GM23338 (cell line): ENCODE measurements around the gene ENOX1. TPM values are rescaled to one million over a fixed set of nuclear protein-coding genes. Genes with fewer than 3 reads are reported as not detected.

Source experiments
- ATAC-seq: fragments of 200-7000 bp; cut with Tn5 transposase; 3 replicates; pipeline ENCODE4 v1.9.1; 2020
- DNase-seq: peaks from one replicate; pipeline ENCODE4 v3.0.0-alpha.2; 2015; ENCODE audit warnings: low spot score
- H2AFZ ChIP-seq: fragments of 200-600 bp; sonication (generic); 2 replicates; pipeline ENCODE4 v1.8.0; 2016; ENCODE audit warnings: antibody characterized with exemption, mild to moderate bottlenecking, moderate library complexity
- H3F3A ChIP-seq: fragments of 200-600 bp; sonication (generic); replicated peaks from 2 replicates; pipeline ENCODE4 v1.8.0; 2017; ENCODE audit warnings: antibody characterized with exemption, mixed run types, low read depth
- H3K27ac ChIP-seq: fragments of 200-600 bp; sonication (generic); 2 replicates; pipeline ENCODE4 v1.6.1; 2016; ENCODE audit warnings: low read depth
- H3K27me3 ChIP-seq: fragments of 200-600 bp; sonication (generic); 2 replicates; pipeline ENCODE4 v1.8.0; 2016; ENCODE audit warnings: mild to moderate bottlenecking, mixed run types, moderate library complexity; ENCODE audit not compliant: insufficient read depth
- H3K36me3 ChIP-seq: fragments of 200-600 bp; sonication (generic); 2 replicates; pipeline ENCODE4 v1.8.0; 2016; ENCODE audit warnings: mild to moderate bottlenecking; ENCODE audit not compliant: insufficient read depth
- H3K4me1 ChIP-seq: fragments of 200-600 bp; sonication (generic); 2 replicates; pipeline ENCODE4 v1.8.0; 2016; ENCODE audit warnings: mild to moderate bottlenecking, moderate library complexity; ENCODE audit not compliant: insufficient read depth
- H3K4me2 ChIP-seq: fragments of 200-600 bp; sonication (generic); 2 replicates; pipeline ENCODE4 v1.7.1; 2017; ENCODE audit warnings: mixed run types
- H3K4me3 ChIP-seq: fragments of 200-600 bp; sonication (generic); 2 replicates; pipeline ENCODE4 v1.6.1; 2016; ENCODE audit warnings: mixed run types
- H3K79me2 ChIP-seq: fragments of 200-600 bp; sonication (generic); replicated peaks from 2 replicates; pipeline ENCODE4 v1.8.0; 2017; ENCODE audit warnings: mild to moderate bottlenecking; ENCODE audit not compliant: insufficient read depth
- H3K9me2 ChIP-seq: fragments of 200-600 bp; sonication (generic); 2 replicates; pipeline ENCODE4 v1.8.0; 2017; ENCODE audit not compliant: insufficient read depth
- H4K20me1 ChIP-seq: fragments of 200-600 bp; sonication (generic); replicated peaks from 2 replicates; pipeline ENCODE4 v1.8.0; 2017; ENCODE audit warnings: mild to moderate bottlenecking; ENCODE audit not compliant: insufficient read depth
- H3K27ac Mint-ChIP-seq: 2 replicates; pipeline ENCODE4 v1.8.0; 2020; ENCODE audit warnings: inconsistent platforms, mild to moderate bottlenecking, moderate library complexity, mixed read lengths
- H3K27me3 Mint-ChIP-seq: 3 replicates; pipeline ENCODE4 v1.8.0; 2022; ENCODE audit warnings: low read depth, mild to moderate bottlenecking, moderate library complexity, mixed read lengths, inconsistent platforms; ENCODE audit not compliant: insufficient read depth, poor library complexity
- H3K36me3 Mint-ChIP-seq: 3 replicates; pipeline ENCODE4 v1.8.0; 2021; ENCODE audit warnings: low read depth, mild to moderate bottlenecking, inconsistent platforms, moderate library complexity, mixed read lengths
- H3K4me1 Mint-ChIP-seq: 3 replicates; pipeline ENCODE4 v1.8.0; 2020; ENCODE audit warnings: mild to moderate bottlenecking, inconsistent platforms, mixed read lengths
- H3K4me3 Mint-ChIP-seq: 3 replicates; pipeline ENCODE4 v1.8.0; 2021; ENCODE audit warnings: moderate library complexity, mild to moderate bottlenecking, inconsistent platforms, mixed read lengths
- H3K9me3 Mint-ChIP-seq: 3 replicates; pipeline ENCODE4 v1.8.0; 2020; ENCODE audit warnings: moderate library complexity, mild to moderate bottlenecking, inconsistent platforms, mixed read lengths
- CREB1 ChIP-seq: fragments of 250-450 bp; sonication (Bioruptor Pico); IDR thresholded peaks from 2 replicates; pipeline ENCODE4 v1.5.0; 2020; ENCODE audit warnings: low read depth, mild to moderate bottlenecking, moderate library complexity
- EZH2 ChIP-seq: fragments of 200-600 bp; sonication (generic); IDR thresholded peaks from one replicate; pipeline ENCODE4 v1.8.0; 2017; ENCODE audit warnings: antibody characterized with exemption, mild to moderate bottlenecking, low read depth; ENCODE audit not compliant: unreplicated experiment
- EZH2phosphoT487 ChIP-seq: fragments of 200-600 bp; sonication (generic); IDR thresholded peaks from one replicate; pipeline ENCODE4 v1.8.1; 2018; ENCODE audit warnings: antibody characterized with exemption; ENCODE audit not compliant: unreplicated experiment
- JUNB ChIP-seq: IDR thresholded peaks from one replicate; pipeline ENCODE4 v1.6.1; 2016; ENCODE audit warnings: antibody characterized with exemption; ENCODE audit not compliant: unreplicated experiment
- NANOG ChIP-seq: IDR thresholded peaks from 2 replicates; pipeline ENCODE4 v1.6.1; 2016; ENCODE audit warnings: antibody characterized with exemption, borderline replicate concordance
- POLR2AphosphoS5 ChIP-seq: IDR thresholded peaks from 2 replicates; pipeline ENCODE4 v1.6.1; 2016; ENCODE audit warnings: antibody characterized with exemption, low read depth
- STAT1 ChIP-seq: IDR thresholded peaks from one replicate; pipeline ENCODE4 v1.6.1; 2016; ENCODE audit warnings: antibody characterized with exemption; ENCODE audit not compliant: unreplicated experiment
- ZNF114 ChIP-seq: fragments of 250-450 bp; sonication (Bioruptor Pico); IDR thresholded peaks from 2 replicates; pipeline ENCODE4 v1.5.0; 2020; ENCODE audit warnings: mild to moderate bottlenecking, moderate library complexity
- ZNF331 ChIP-seq: fragments of 250-450 bp; sonication (Bioruptor Pico); IDR thresholded peaks from 2 replicates; pipeline ENCODE4 v1.5.0; 2020; ENCODE audit warnings: low read depth, mild to moderate bottlenecking, moderate library complexity
- polyA plus RNA-seq: library from polyadenylated mRNA; unstranded; fragments of >200 nt; fragmentation: Nextera tagmentation; extraction: Ambion mirVana; gene quantifications from 2 replicates; pipeline ENCODE4 v1.2.1, GENCODE V29; 2016
- total RNA-seq: library from RNA; depleted of rRNA; stranded (reverse); fragments of >200 nt; shearing (Covaris generic); gene quantifications from 2 replicates; pipeline ENCODE4 v1.2.3, GENCODE V29; 2014
- TF ChIP-seq, protein P1 (sequence below): fragments of 250-450 bp; sonication (Bioruptor Pico); IDR thresholded peaks from 2 replicates; pipeline ENCODE4 v1.5.0; 2020; ENCODE audit warnings: mild to moderate bottlenecking, moderate library complexity
- TF ChIP-seq, protein P2 (sequence below): IDR thresholded peaks from 2 replicates; pipeline ENCODE4 v1.6.1; 2016; ENCODE audit warnings: antibody characterized with exemption
- TF ChIP-seq, protein P3 (sequence below), 2 experiments: fragments of 200-600 bp in 1 of 2; sonication (generic) in 1 of 2; conservative IDR thresholded peaks; 2 replicates each; pipeline versions ENCODE4 v1.5.1 to v1.6.1; 2016 to 2017; ENCODE audit warnings: antibody characterized with exemption in 2 of 2, low read depth in 2 of 2, mild to moderate bottlenecking in 2 of 2, moderate library complexity in 1 of 2

The ENOX1 gene
- total and polyA plus RNA-seq, 2 experiments from 2014 or later, result 0.66 to 0.81 TPM

DNA sequence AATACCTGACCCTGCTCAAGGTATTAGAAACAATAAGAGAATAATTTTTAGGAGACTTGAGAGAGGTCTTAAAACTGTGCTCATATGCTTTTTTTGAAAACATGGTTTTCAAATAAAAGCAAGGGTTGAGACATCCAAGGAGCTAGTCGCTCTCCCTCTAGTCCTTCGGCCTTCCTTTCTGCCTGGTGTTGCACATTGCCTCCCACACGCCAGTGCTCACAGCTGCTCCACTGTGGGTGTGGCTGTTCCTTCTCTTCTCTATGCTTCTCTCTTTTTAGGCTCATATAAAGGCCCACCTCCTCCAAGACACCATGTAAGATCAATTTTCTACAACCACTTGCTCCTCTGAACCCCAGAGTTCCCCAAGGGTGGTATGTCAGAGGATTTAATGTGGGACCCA lies 352.6 kb downstream of the ENOX1 start:
- H3K27me3 ChIP-seq, result no peaks in the 10 kb centered on the region
- Mint-ChIP-seq H3K4me3 (no peak overlapping the region), H3K27me3 (peaks cover 4% of the 10 kb centered on the region), H3K4me1 (peaks cover 25% of the 10 kb centered on the region), H3K9me3 (no peaks in the 10 kb centered on the region), H3K36me3 (no peaks in the 10 kb centered on the region), H3K27ac (no peak overlapping the region)
- TF ChIP-seq, protein P1, sequence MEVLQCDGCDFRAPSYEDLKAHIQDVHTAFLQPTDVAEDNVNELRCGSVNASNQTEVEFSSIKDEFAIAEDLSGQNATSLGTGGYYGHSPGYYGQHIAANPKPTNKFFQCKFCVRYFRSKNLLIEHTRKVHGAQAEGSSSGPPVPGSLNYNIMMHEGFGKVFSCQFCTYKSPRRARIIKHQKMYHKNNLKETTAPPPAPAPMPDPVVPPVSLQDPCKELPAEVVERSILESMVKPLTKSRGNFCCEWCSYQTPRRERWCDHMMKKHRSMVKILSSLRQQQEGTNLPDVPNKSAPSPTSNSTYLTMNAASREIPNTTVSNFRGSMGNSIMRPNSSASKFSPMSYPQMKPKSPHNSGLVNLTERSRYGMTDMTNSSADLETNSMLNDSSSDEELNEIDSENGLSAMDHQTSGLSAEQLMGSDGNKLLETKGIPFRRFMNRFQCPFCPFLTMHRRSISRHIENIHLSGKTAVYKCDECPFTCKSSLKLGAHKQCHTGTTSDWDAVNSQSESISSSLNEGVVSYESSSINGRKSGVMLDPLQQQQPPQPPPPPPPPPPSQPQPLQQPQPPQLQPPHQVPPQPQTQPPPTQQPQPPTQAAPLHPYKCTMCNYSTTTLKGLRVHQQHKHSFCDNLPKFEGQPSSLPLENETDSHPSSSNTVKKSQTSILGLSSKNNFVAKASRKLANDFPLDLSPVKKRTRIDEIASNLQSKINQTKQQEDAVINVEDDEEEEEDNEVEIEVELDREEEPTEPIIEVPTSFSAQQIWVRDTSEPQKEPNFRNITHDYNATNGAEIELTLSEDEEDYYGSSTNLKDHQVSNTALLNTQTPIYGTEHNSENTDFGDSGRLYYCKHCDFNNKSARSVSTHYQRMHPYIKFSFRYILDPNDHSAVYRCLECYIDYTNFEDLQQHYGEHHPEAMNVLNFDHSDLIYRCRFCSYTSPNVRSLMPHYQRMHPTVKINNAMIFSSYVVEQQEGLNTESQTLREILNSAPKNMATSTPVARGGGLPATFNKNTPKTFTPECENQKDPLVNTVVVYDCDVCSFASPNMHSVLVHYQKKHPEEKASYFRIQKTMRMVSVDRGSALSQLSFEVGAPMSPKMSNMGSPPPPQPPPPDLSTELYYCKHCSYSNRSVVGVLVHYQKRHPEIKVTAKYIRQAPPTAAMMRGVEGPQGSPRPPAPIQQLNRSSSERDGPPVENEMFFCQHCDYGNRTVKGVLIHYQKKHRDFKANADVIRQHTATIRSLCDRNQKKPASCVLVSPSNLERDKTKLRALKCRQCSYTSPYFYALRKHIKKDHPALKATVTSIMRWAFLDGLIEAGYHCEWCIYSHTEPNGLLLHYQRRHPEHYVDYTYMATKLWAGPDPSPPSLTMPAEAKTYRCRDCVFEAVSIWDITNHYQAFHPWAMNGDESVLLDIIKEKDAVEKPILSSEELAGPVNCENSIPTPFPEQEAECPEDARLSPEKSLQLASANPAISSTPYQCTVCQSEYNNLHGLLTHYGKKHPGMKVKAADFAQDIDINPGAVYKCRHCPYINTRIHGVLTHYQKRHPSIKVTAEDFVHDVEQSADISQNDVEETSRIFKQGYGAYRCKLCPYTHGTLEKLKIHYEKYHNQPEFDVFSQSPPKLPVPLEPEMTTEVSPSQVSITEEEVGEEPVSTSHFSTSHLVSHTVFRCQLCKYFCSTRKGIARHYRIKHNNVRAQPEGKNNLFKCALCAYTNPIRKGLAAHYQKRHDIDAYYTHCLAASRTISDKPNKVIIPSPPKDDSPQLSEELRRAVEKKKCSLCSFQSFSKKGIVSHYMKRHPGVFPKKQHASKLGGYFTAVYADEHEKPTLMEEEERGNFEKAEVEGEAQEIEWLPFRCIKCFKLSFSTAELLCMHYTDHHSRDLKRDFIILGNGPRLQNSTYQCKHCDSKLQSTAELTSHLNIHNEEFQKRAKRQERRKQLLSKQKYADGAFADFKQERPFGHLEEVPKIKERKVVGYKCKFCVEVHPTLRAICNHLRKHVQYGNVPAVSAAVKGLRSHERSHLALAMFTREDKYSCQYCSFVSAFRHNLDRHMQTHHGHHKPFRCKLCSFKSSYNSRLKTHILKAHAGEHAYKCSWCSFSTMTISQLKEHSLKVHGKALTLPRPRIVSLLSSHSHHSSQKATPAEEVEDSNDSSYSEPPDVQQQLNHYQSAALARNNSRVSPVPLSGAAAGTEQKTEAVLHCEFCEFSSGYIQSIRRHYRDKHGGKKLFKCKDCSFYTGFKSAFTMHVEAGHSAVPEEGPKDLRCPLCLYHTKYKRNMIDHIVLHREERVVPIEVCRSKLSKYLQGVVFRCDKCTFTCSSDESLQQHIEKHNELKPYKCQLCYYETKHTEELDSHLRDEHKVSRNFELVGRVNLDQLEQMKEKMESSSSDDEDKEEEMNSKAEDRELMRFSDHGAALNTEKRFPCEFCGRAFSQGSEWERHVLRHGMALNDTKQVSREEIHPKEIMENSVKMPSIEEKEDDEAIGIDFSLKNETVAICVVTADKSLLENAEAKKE (CRISPR knock-in tag), result no peak
- TF ChIP-seq EZH2 (no peak), ZNF331 (CRISPR knock-in tag) (no peak), NANOG (no peak), CREB1 (CRISPR knock-in tag) (no peak), POLR2AphosphoS5 (no peak), EZH2phosphoT487 (no peak), STAT1 (no peak), ZNF114 (CRISPR knock-in tag) (no peak), JUNB (no peak)
- TF ChIP-seq, protein P2, sequence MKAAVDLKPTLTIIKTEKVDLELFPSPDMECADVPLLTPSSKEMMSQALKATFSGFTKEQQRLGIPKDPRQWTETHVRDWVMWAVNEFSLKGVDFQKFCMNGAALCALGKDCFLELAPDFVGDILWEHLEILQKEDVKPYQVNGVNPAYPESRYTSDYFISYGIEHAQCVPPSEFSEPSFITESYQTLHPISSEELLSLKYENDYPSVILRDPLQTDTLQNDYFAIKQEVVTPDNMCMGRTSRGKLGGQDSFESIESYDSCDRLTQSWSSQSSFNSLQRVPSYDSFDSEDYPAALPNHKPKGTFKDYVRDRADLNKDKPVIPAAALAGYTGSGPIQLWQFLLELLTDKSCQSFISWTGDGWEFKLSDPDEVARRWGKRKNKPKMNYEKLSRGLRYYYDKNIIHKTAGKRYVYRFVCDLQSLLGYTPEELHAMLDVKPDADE, result no peak
- TF ChIP-seq, protein P3, sequence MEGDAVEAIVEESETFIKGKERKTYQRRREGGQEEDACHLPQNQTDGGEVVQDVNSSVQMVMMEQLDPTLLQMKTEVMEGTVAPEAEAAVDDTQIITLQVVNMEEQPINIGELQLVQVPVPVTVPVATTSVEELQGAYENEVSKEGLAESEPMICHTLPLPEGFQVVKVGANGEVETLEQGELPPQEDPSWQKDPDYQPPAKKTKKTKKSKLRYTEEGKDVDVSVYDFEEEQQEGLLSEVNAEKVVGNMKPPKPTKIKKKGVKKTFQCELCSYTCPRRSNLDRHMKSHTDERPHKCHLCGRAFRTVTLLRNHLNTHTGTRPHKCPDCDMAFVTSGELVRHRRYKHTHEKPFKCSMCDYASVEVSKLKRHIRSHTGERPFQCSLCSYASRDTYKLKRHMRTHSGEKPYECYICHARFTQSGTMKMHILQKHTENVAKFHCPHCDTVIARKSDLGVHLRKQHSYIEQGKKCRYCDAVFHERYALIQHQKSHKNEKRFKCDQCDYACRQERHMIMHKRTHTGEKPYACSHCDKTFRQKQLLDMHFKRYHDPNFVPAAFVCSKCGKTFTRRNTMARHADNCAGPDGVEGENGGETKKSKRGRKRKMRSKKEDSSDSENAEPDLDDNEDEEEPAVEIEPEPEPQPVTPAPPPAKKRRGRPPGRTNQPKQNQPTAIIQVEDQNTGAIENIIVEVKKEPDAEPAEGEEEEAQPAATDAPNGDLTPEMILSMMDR (conservative IDR thresholded peaks at IDR 0.05; ENCODE audit: low read depth in 2 of 2), result no peak
- DNase-seq, result no peak
- no peaks in the 10 kb centered on the region for H3K79me2 ChIP-seq
- H3K27ac ChIP-seq, result no peak overlapping the region
- H2AFZ ChIP-seq, result no peak overlapping the region
- no peaks in the 10 kb centered on the region for H3F3A ChIP-seq
- peaks cover 13% of the 10 kb centered on the region for H3K4me1 ChIP-seq
- no peaks in the 10 kb centered on the region for H3K9me2 ChIP-seq
- no peak for ATAC-seq
- no peaks in the 10 kb centered on the region for H3K36me3 ChIP-seq
- no peak overlapping the region for H3K4me2 ChIP-seq
- no peak overlapping the region for H3K4me3 ChIP-seq
- no peaks in the 10 kb centered on the region for H4K20me1 ChIP-seq
